Thoracic aorta (tissue), 2 donors: ENCODE data around the gene CIB4. TPM values are rescaled to one million over a fixed set of nuclear protein-coding genes. Genes with fewer than 3 reads are reported as not detected.

Experiments
- ATAC-seq: fragments of 150-250 bp; one replicate; pipeline ENCODE4 v1.8.0; 2017; ENCODE audit warnings: low read depth; ENCODE audit not compliant: insufficient number of reproducible peaks, low FRiP score
- DNase-seq: peaks from one replicate; pipeline ENCODE4 v3.0.0-alpha.2; 2020; ENCODE audit warnings: low spot score
- H3K27ac ChIP-seq, 2 donors: fragments of 200-600 bp; sonication (generic); 1 replicate in 1 of 2; 2 replicates in 1 of 2; pipeline ENCODE4 v1.5.1; 2016; ENCODE audit warnings: mild to moderate bottlenecking in 2 of 2, moderate library complexity in 2 of 2
- H3K27me3 ChIP-seq: fragments of 200-600 bp; sonication (generic); replicated peaks from 2 replicates; pipeline ENCODE4 v1.6.0; 2016; ENCODE audit warnings: mild to moderate bottlenecking; ENCODE audit not compliant: insufficient read depth
- H3K36me3 ChIP-seq: fragments of 200-600 bp; sonication (generic); one replicate; pipeline ENCODE4 v1.5.1; 2016
- H3K4me1 ChIP-seq, 2 donors: fragments of 200-600 bp; sonication (generic); 1 replicate in 1 of 2; 2 replicates in 1 of 2; pipeline versions ENCODE4 v1.5.1 to v1.6.0; 2016; ENCODE audit warnings: low read depth in 2 of 2, mild to moderate bottlenecking in 1 of 2; ENCODE audit not compliant: control insufficient read depth in 1 of 2
- H3K4me3 ChIP-seq: fragments of 200-600 bp; sonication (generic); 2 replicates; pipeline ENCODE4 v1.5.1; 2016; ENCODE audit warnings: mild to moderate bottlenecking
- H3K9me3 ChIP-seq: fragments of 200-600 bp; sonication (generic); 2 replicates; pipeline ENCODE4 v1.5.1; 2016
- CTCF ChIP-seq: fragments of 200-600 bp; sonication (generic); IDR thresholded peaks from one replicate; pipeline ENCODE4 v1.5.1; 2019; ENCODE audit warnings: antibody characterized with exemption
- total RNA-seq, 2 donors: library from RNA; depleted of rRNA; stranded (reverse); fragments of >200 nt; gene quantifications; one replicate each; pipeline versions ENCODE4 v1.1.0 to v1.2.3, GENCODE V29; 2016

The CIB4 gene
- total RNA-seq, 2 donors from 2014 or later: not detected

GRCh38 chr2:26623541-26624495, 17.3 kb downstream of the CIB4 start:
- H3K4me1 ChIP-seq: peaks cover 10 to 15% of the 10 kb centered on the region in 2 donors
- no peaks in the 10 kb centered on the region for H3K36me3 ChIP-seq
- H3K4me3 ChIP-seq: peak overlapping the region; percentile 51
- DNase-seq (peak; percentile 28), ATAC-seq (peak; percentile 57)
- H3K27me3 ChIP-seq: no peaks in the 10 kb centered on the region
- H3K9me3 ChIP-seq: no peaks in the 10 kb centered on the region
- peak overlapping the region; percentile 31 to 64 for H3K27ac ChIP-seq
- no peak for TF ChIP-seq CTCF

- H3K27ac ChIP-seq: no peak overlapping the region
- H3K4me3 ChIP-seq: no peak overlapping the region
- H3K27me3 ChIP-seq: no peaks in the 10 kb centered on the region
- TF ChIP-seq CTCF: no peak
- no peaks in the 10 kb centered on the region for H3K9me3 ChIP-seq
- peaks cover 10 to 15% of the 10 kb centered on the region in 2 donors for H3K4me1 ChIP-seq
- ATAC-seq (no peak), DNase-seq (no peak)
- no peaks in the 10 kb centered on the region for H3K36me3 ChIP-seq
Measured at GRCh38 chr2:26621469-26622199, 19.5 kb downstream of the CIB4 start.

- Histone ChIP-seq H3K4me3 (no peak overlapping the region), H3K36me3 (no peaks in the 10 kb centered on the region), H3K4me1 (peaks cover 13 to 26% of the 10 kb centered on the region in 2 donors), H3K27me3 (no peaks in the 10 kb centered on the region), H3K27ac (no peak overlapping the region), H3K9me3 (no peaks in the 10 kb centered on the region)
- DNase-seq: no peak
- ATAC-seq: no peak
- no peak for TF ChIP-seq CTCF
Measured at GRCh38 chr2:26620031-26620605, 21.0 kb downstream of the CIB4 start.

- H3K9me3 ChIP-seq: no peaks in the 10 kb centered on the region
- H3K4me3 ChIP-seq: no peak overlapping the region
- peaks cover 19 to 28% of the 10 kb centered on the region in 2 donors for H3K4me1 ChIP-seq
- no peaks in the 10 kb centered on the region for H3K36me3 ChIP-seq
- no peak overlapping the region for H3K27ac ChIP-seq
- ATAC-seq (no peak), DNase-seq (no peak)
- H3K27me3 ChIP-seq: no peaks in the 10 kb centered on the region
- TF ChIP-seq CTCF: no peak
Measured at GRCh38 chr2:26619521-26619951, 21.6 kb downstream of the CIB4 start.

GRCh38 chr2:26619096-26619495, 22.1 kb downstream of the CIB4 start:
- no peak for DNase-seq

More at GRCh38 chr2:26619096-26619495, 22.1 kb downstream of the CIB4 start:
- Histone ChIP-seq H3K4me1 (peaks cover 20 to 30% of the 10 kb centered on the region in 2 donors), H3K4me3 (no peak overlapping the region), H3K9me3 (no peaks in the 10 kb centered on the region), H3K27me3 (no peaks in the 10 kb centered on the region), H3K27ac (no peak overlapping the region), H3K36me3 (no peaks in the 10 kb centered on the region)
- ATAC-seq: no peak
- no peak for TF ChIP-seq CTCF
